GM23338 (cell line): ENCODE results near the gene PHF21A. TPM values are rescaled to one million over a fixed set of nuclear protein-coding genes. Genes with fewer than 3 reads are reported as not detected.
A peak's percentile ranks its signal among the peaks of the same experiment; 100 is the strongest.

Experiments used
- ATAC-seq: fragments of 200-7000 bp; cut with Tn5 transposase; 3 replicates; pipeline ENCODE4 v1.9.1; 2020
- DNase-seq: peaks from one replicate; pipeline ENCODE4 v3.0.0-alpha.2; 2015; ENCODE audit warnings: low spot score
- H2AFZ ChIP-seq: fragments of 200-600 bp; sonication (generic); 2 replicates; pipeline ENCODE4 v1.8.0; 2016; ENCODE audit warnings: antibody characterized with exemption, mild to moderate bottlenecking, moderate library complexity
- H3F3A ChIP-seq: fragments of 200-600 bp; sonication (generic); replicated peaks from 2 replicates; pipeline ENCODE4 v1.8.0; 2017; ENCODE audit warnings: antibody characterized with exemption, mixed run types, low read depth
- H3K27ac ChIP-seq: fragments of 200-600 bp; sonication (generic); 2 replicates; pipeline ENCODE4 v1.6.1; 2016; ENCODE audit warnings: low read depth
- H3K27me3 ChIP-seq: fragments of 200-600 bp; sonication (generic); 2 replicates; pipeline ENCODE4 v1.8.0; 2016; ENCODE audit warnings: mild to moderate bottlenecking, mixed run types, moderate library complexity; ENCODE audit not compliant: insufficient read depth
- H3K36me3 ChIP-seq: fragments of 200-600 bp; sonication (generic); 2 replicates; pipeline ENCODE4 v1.8.0; 2016; ENCODE audit warnings: mild to moderate bottlenecking; ENCODE audit not compliant: insufficient read depth
- H3K4me1 ChIP-seq: fragments of 200-600 bp; sonication (generic); 2 replicates; pipeline ENCODE4 v1.8.0; 2016; ENCODE audit warnings: mild to moderate bottlenecking, moderate library complexity; ENCODE audit not compliant: insufficient read depth
- H3K4me2 ChIP-seq: fragments of 200-600 bp; sonication (generic); 2 replicates; pipeline ENCODE4 v1.7.1; 2017; ENCODE audit warnings: mixed run types
- H3K4me3 ChIP-seq: fragments of 200-600 bp; sonication (generic); 2 replicates; pipeline ENCODE4 v1.6.1; 2016; ENCODE audit warnings: mixed run types
- H3K79me2 ChIP-seq: fragments of 200-600 bp; sonication (generic); replicated peaks from 2 replicates; pipeline ENCODE4 v1.8.0; 2017; ENCODE audit warnings: mild to moderate bottlenecking; ENCODE audit not compliant: insufficient read depth
- H3K9me2 ChIP-seq: fragments of 200-600 bp; sonication (generic); 2 replicates; pipeline ENCODE4 v1.8.0; 2017; ENCODE audit not compliant: insufficient read depth
- H4K20me1 ChIP-seq: fragments of 200-600 bp; sonication (generic); replicated peaks from 2 replicates; pipeline ENCODE4 v1.8.0; 2017; ENCODE audit warnings: mild to moderate bottlenecking; ENCODE audit not compliant: insufficient read depth
- H3K27ac Mint-ChIP-seq: 2 replicates; pipeline ENCODE4 v1.8.0; 2020; ENCODE audit warnings: inconsistent platforms, mild to moderate bottlenecking, moderate library complexity, mixed read lengths
- H3K27me3 Mint-ChIP-seq: 3 replicates; pipeline ENCODE4 v1.8.0; 2022; ENCODE audit warnings: low read depth, mild to moderate bottlenecking, moderate library complexity, mixed read lengths, inconsistent platforms; ENCODE audit not compliant: insufficient read depth, poor library complexity
- H3K36me3 Mint-ChIP-seq: 3 replicates; pipeline ENCODE4 v1.8.0; 2021; ENCODE audit warnings: low read depth, mild to moderate bottlenecking, inconsistent platforms, moderate library complexity, mixed read lengths
- H3K4me1 Mint-ChIP-seq: 3 replicates; pipeline ENCODE4 v1.8.0; 2020; ENCODE audit warnings: mild to moderate bottlenecking, inconsistent platforms, mixed read lengths
- H3K4me3 Mint-ChIP-seq: 3 replicates; pipeline ENCODE4 v1.8.0; 2021; ENCODE audit warnings: moderate library complexity, mild to moderate bottlenecking, inconsistent platforms, mixed read lengths
- H3K9me3 Mint-ChIP-seq: 3 replicates; pipeline ENCODE4 v1.8.0; 2020; ENCODE audit warnings: moderate library complexity, mild to moderate bottlenecking, inconsistent platforms, mixed read lengths
- polyA plus RNA-seq: library from polyadenylated mRNA; unstranded; fragments of >200 nt; fragmentation: Nextera tagmentation; extraction: Ambion mirVana; gene quantifications from 2 replicates; pipeline ENCODE4 v1.2.1, GENCODE V29; 2016
- total RNA-seq: library from RNA; depleted of rRNA; stranded (reverse); fragments of >200 nt; shearing (Covaris generic); gene quantifications from 2 replicates; pipeline ENCODE4 v1.2.3, GENCODE V29; 2014
- TF ChIP-seq, protein P1 (sequence below): fragments of 250-450 bp; sonication (Bioruptor Pico); IDR thresholded peaks from 2 replicates; pipeline ENCODE4 v1.5.0; 2020; ENCODE audit warnings: mild to moderate bottlenecking, moderate library complexity
- TF ChIP-seq, protein P2 (sequence below): IDR thresholded peaks from 2 replicates; pipeline ENCODE4 v1.6.1; 2016; ENCODE audit warnings: antibody characterized with exemption

PHF21A gene
- total and polyA plus RNA-seq, 2 experiments from 2014 or later = 21.7 to 23.6 TPM

DNA sequence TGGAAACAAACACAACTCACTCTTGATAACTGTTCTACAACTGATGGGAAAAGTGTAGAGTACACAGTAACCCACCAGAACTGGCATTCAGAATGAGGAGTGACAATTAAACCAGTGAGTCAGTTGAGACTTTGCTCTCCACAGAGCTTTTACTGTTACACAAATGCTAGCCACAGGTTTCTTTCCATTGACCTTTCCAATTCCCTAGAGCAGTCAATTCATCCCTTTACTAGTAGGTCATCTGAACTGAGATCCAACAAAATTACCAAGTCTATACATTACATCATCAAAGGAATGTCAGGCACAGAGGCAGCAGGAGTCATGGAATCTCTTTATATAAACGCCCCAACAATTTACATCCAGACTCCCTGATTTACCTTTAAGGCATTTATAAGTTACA lies 65.9 kb downstream of the PHF21A start (continued):
- TF ChIP-seq, protein P1, sequence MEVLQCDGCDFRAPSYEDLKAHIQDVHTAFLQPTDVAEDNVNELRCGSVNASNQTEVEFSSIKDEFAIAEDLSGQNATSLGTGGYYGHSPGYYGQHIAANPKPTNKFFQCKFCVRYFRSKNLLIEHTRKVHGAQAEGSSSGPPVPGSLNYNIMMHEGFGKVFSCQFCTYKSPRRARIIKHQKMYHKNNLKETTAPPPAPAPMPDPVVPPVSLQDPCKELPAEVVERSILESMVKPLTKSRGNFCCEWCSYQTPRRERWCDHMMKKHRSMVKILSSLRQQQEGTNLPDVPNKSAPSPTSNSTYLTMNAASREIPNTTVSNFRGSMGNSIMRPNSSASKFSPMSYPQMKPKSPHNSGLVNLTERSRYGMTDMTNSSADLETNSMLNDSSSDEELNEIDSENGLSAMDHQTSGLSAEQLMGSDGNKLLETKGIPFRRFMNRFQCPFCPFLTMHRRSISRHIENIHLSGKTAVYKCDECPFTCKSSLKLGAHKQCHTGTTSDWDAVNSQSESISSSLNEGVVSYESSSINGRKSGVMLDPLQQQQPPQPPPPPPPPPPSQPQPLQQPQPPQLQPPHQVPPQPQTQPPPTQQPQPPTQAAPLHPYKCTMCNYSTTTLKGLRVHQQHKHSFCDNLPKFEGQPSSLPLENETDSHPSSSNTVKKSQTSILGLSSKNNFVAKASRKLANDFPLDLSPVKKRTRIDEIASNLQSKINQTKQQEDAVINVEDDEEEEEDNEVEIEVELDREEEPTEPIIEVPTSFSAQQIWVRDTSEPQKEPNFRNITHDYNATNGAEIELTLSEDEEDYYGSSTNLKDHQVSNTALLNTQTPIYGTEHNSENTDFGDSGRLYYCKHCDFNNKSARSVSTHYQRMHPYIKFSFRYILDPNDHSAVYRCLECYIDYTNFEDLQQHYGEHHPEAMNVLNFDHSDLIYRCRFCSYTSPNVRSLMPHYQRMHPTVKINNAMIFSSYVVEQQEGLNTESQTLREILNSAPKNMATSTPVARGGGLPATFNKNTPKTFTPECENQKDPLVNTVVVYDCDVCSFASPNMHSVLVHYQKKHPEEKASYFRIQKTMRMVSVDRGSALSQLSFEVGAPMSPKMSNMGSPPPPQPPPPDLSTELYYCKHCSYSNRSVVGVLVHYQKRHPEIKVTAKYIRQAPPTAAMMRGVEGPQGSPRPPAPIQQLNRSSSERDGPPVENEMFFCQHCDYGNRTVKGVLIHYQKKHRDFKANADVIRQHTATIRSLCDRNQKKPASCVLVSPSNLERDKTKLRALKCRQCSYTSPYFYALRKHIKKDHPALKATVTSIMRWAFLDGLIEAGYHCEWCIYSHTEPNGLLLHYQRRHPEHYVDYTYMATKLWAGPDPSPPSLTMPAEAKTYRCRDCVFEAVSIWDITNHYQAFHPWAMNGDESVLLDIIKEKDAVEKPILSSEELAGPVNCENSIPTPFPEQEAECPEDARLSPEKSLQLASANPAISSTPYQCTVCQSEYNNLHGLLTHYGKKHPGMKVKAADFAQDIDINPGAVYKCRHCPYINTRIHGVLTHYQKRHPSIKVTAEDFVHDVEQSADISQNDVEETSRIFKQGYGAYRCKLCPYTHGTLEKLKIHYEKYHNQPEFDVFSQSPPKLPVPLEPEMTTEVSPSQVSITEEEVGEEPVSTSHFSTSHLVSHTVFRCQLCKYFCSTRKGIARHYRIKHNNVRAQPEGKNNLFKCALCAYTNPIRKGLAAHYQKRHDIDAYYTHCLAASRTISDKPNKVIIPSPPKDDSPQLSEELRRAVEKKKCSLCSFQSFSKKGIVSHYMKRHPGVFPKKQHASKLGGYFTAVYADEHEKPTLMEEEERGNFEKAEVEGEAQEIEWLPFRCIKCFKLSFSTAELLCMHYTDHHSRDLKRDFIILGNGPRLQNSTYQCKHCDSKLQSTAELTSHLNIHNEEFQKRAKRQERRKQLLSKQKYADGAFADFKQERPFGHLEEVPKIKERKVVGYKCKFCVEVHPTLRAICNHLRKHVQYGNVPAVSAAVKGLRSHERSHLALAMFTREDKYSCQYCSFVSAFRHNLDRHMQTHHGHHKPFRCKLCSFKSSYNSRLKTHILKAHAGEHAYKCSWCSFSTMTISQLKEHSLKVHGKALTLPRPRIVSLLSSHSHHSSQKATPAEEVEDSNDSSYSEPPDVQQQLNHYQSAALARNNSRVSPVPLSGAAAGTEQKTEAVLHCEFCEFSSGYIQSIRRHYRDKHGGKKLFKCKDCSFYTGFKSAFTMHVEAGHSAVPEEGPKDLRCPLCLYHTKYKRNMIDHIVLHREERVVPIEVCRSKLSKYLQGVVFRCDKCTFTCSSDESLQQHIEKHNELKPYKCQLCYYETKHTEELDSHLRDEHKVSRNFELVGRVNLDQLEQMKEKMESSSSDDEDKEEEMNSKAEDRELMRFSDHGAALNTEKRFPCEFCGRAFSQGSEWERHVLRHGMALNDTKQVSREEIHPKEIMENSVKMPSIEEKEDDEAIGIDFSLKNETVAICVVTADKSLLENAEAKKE = 0 out of 2 replicates have a peak, but pooled peaks have one; percentile 24

DNA sequence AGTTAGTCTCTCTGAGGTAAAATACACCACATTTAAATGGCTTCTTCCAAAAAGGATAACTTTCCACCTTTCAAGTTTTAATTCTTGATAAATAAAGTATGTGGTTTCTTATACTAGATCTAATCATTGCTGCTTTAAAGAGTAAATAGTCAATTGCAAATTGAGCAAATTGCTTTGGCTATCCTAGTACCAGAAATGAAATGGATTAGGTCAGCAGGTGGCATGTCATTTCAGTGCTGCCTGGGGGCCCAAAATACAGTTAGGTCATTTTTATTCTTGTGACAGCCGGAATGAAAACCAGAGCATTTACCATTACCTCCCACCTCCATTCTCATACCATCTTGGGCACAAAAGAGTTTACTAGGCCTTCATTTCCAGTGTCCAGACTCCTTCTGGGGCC lies 70.2 kb downstream of the PHF21A start:
- peaks cover 60% of the 10 kb centered on the region for H3K4me1 ChIP-seq
- H3K4me2 ChIP-seq = peak overlapping the region; percentile 33; the same call in 1 of the 2 replicates
- TF ChIP-seq, protein P2, sequence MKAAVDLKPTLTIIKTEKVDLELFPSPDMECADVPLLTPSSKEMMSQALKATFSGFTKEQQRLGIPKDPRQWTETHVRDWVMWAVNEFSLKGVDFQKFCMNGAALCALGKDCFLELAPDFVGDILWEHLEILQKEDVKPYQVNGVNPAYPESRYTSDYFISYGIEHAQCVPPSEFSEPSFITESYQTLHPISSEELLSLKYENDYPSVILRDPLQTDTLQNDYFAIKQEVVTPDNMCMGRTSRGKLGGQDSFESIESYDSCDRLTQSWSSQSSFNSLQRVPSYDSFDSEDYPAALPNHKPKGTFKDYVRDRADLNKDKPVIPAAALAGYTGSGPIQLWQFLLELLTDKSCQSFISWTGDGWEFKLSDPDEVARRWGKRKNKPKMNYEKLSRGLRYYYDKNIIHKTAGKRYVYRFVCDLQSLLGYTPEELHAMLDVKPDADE = no peak
- TF ChIP-seq, protein P1 = no peak
- no peaks in the 10 kb centered on the region for H3K36me3 ChIP-seq
- Mint-ChIP-seq H3K27me3 (peaks cover 6% of the 10 kb centered on the region), H3K9me3 (no peaks in the 10 kb centered on the region), H3K27ac (no peak overlapping the region), H3K4me1 (peaks cover 78% of the 10 kb centered on the region), H3K36me3 (peaks cover 11% of the 10 kb centered on the region; the same call in 2 of the 3 replicates), H3K4me3 (peak overlapping the region; percentile 5; the same call in 1 of the 3 replicates)
- H3K79me2 ChIP-seq = no peaks in the 10 kb centered on the region
- no peak overlapping the region for H2AFZ ChIP-seq
- H4K20me1 ChIP-seq = no peaks in the 10 kb centered on the region
- no peaks in the 10 kb centered on the region for H3K27me3 ChIP-seq
- ATAC-seq (no peak), DNase-seq (no peak)
- H3K9me2 ChIP-seq = no peaks in the 10 kb centered on the region
- no peaks in the 10 kb centered on the region for H3F3A ChIP-seq
- H3K27ac ChIP-seq = no peak overlapping the region
- H3K4me3 ChIP-seq = no peak overlapping the region
